ENCODE results near the gene RPS6KA1.

- no peak for TF ChIP-seq ZNF274 (IDR thresholded peaks at IDR 0.05; ENCODE audit: low read depth, low read length)
- no peak for TF ChIP-seq YY1 (IDR thresholded peaks at IDR 0.05; ENCODE audit: insufficient read depth, insufficient read length)
These were observed 74.3 kb downstream of the RPS6KA1 start for GRCh38 chr1:26603856-26604255.
